HG03571 (cell line): ENCODE results near the gene LGALSL.
"Not testable (repeated sequence)": the region's sequence is repeated elsewhere in the genome, so short reads cannot be mapped to it uniquely, and the experiment has no call there.

Experiments used
- ATAC-seq: cut with Tn5 transposase; IDR thresholded peaks from one replicate; pipeline ENCODE4 v1.9.1; 2021; ENCODE audit not compliant: unreplicated experiment

The LGALSL gene

GRCh38 chr2:64442277-64442676 is 11.7 kb upstream of the LGALSL start:
- ATAC-seq = no peak

- no peak for ATAC-seq
These were observed 11.0 kb upstream of the LGALSL start for GRCh38 chr2:64442801-64443429.

DNA sequence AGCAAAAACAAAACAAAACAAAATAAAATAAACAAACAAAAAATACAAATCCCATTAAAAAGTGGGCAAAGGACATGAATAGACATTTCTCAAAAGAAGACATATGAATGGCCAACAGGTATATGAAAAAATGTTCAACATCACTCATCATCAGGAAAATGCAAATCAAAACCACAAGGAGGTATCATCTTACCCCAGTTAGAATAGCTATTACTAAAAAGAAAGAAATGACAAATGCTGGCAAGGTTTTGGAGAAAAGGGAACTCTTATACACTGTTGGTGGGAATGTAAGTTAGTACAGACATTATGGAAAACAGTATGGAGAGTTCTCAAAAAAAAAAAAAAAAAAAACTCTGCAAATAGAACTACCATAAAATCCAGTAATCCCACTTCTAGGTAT is 8.0 kb upstream of the LGALSL start:
- ATAC-seq = not testable (repeated sequence)

- ATAC-seq = no peak
These were observed 6.5 kb upstream of the LGALSL start for GRCh38 chr2:64447317-64448040.

GRCh38 chr2:64448041-64448426 is 5.9 kb upstream of the LGALSL start:
- ATAC-seq = no peak

DNA sequence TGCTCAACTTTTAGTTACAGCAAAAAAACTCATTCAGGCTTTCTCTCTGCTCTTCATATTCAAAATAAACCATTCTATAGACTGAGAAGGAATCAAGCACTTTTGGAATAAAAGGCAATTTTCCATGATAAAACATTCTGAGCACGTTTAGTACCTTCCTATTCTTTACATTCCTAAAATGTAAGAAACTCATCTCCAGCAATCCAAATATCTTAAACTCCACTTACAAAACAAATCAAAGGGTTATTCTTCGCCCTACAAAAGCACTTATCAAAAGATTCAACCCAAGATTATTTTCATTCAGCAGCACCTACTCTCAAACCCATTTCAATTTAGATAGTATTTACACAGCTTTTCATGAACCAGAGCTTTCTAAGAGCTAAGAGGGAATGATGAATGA is 2.9 kb upstream of the LGALSL start:
- ATAC-seq = no peak

DNA sequence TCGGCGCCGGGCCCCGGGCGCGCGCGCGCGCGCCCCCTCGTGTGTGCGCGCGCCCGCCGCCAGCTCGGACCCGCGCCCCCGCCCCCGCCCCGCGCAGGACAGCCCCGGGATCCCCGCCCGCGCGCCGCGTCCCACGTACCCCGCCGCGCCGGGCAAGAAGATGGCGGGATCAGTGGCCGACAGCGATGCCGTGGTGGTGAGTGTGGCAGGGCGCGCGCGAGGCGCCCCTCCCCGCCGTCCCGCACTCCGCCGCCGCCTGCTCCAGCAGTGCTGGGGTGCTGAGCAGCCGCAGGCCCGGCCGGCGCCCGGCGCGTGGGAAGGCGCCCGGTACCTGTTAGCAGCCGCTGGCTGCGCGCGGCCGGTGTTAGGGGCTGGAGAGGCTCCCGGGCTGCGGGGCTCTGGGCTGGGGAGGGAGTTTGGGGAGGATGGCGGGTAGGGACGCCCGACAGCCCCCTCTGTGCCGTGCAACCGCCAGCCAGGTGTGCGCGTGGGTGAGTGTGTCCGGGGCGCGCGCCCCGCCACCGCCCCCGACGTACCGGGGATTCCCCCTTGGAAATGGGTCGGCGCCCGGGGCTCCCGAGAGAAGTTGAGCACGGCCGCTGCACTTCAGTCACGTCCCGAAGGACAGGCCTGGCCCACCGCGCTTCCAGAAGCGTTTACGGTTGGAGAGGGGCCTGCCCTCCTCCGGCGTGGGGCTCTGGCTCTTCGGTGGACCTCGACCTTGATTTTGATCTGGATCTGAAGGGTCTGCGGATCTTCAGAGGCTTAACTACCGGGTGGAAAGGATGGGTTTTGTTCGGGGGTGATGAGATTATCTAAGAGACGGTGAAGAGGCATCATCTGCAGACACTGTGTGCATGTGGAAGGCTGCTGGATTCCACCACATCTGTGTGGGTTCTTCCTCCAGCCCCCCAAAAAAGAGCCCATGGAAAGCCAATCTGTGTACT is 697 bp downstream of the LGALSL start:
- peak; percentile 47 for ATAC-seq

DNA sequence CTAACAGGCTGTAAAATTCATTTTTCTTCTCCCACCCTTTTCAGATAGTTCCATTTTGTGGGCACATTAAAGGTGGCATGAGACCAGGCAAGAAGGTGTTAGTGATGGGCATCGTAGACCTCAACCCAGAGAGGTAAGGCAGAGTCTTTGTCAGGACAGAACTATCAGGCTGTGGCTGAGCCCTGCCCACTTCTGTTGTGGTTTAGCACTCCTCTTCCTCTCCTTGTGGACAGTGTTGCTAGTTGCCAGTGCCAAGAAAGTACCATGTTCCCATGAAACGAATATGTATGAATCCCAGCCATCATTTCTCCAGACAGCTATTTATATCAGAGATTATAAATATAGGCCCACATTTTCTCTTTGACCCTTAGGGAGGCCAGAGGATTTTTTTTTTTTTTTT is 1.6 kb downstream of the LGALSL start:
- no peak for ATAC-seq

DNA sequence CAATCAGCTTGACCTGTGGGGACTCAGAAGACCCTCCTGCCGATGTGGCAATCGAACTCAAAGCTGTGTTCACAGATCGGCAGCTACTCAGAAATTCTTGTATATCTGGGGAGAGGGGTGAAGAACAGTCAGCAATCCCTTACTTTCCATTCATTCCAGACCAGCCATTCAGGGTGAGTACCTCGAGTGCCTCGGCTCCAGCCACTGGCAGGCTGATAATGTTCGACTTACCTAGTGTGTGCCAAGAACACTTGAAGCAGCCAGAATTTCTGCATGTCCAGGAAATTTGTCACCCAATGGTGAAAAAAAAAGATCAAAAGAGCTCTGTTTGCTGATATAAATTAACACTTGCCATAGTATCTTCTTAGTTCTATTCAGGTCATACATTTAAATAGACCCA is 2.3 kb downstream of the LGALSL start:
- ATAC-seq = no peak

DNA sequence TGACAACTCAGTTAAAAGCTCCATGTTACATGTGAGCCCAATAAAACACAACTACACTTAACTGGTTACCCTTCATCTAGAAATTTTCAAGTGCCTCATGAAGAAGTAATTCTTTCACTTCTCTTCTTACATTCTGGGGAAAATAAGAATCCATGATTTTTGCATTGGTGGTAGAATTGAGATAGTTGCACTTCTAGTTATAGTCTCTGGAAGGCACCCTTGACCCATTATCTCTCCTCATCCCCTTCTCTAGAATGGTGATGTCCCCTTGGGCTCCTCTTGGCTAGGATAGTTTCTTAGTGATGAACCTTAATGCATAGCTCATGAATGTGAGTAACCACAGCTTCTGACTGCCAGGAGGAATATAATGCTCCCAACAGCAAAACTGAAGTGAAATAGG is 3.6 kb downstream of the LGALSL start:
- no peak for ATAC-seq

GRCh38 chr2:64459575-64459974 is 5.6 kb downstream of the LGALSL start:
- no peak for ATAC-seq

DNA sequence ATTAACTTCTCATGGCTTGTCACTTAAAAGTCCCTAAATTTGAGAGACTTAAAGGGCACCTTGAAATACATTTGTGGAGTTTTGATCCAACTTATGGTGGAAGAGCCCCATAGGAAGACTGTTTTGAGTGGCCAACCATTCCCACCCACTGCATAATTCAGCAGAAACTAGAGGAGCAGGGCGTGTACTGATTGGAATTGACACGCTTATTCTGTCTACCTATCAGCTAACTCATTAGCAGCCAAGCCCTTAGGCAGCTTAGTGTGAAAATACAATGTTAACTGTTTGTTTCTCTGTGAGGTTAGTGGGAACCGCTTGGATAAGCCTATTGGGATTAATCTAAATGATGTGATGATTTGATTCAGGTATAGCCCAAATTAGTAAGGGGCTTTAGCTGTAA is 6.4 kb downstream of the LGALSL start:
- ATAC-seq = no peak

DNA sequence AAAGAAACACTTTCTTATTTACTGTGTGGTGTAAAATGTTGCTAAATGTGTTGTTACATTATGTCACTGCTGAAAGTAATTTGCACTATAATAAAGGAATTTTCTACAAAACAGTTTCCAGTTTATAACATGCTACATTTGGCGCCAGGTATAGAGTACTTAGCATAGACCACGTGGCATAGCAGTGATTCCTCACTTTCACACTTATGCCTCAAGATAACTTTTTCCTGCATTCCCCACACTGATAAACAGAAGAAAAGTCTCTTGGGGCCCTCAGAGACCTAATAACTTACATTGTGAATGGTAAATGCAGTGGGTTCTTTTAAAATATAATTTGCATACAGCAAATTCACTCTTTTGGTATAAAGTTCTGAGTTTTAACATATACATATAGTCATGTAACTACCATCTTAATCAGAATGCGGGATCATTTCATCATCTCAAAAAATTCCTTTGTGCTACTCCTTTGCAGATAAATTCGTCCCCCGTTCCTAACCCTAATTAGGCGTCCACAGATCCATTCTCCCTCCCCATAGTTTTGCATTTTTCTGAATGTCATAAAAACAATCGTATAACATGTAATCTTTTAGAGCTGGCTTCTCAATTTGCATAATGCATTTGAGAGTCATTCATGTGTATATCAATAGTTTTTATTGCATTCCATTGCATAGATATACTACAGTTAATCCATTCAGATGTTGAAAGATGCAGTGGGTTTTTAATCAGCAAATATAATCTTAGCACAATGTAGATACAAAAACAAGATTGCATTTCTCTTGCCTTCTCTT is 7.5 kb downstream of the LGALSL start:
- no peak for ATAC-seq

GRCh38 chr2:64462171-64462570 is 8.2 kb downstream of the LGALSL start:
- no peak for ATAC-seq

DNA sequence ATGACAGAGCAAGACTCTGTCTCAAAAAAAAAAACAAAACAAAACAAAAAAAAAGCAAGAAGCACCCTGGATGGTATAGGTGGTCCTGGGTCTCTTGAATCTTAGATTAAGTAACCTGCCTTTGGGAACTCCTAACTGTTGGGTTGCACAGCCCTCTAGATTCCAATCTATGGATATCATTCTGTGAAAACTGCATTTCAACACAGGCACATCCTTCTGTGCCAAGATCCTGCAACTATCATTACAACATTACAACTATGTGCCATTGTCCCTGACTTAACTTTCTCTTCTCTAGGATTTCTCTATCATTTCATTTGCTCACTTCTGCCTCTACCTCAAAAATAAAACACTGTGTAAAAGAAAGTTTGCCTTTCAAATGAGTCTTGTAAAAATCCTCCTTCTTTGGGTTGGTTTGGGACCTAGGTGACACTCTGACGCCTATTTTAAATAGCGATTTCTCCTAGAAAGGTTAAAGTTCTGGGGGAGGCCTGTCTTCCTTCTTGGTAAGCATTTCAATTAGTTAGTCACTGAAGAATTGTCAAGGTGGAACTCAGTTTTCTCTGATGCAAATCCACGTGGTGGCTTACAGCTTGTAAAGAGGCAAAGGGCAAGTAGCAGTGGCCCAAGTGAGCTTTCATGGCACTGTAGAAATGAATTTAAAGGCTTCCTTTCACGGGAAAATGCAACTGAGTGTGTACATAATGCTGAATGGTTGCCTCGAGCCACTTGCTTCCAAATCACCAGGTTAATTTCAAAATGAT is 9.2 kb downstream of the LGALSL start:
- ATAC-seq = no peak

DNA sequence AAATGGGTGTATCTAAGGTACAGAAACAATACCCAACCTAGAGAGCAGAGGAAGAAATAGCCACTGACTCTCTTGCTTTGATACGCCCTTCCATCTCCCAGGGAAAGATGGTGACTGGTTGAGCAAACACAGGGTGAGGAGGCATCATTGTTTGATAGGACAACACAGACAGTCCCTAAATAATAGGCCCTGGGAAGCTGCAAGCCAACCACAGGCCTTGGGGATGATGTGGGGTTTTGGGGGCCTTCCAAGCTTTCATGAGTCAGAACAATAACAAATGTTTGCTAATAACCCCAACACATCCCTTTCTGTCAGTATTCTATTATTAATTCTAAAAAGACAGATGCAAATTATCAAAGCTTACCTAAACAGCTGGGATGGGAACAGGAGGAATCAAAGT is 9.8 kb downstream of the LGALSL start:
- ATAC-seq = no peak

GRCh38 chr2:64466478-64467085 is 12.6 kb downstream of the LGALSL start:
- no peak for ATAC-seq

GRCh38 chr2:64467096-64467843 is 13.3 kb downstream of the LGALSL start:
- ATAC-seq = no peak

DNA sequence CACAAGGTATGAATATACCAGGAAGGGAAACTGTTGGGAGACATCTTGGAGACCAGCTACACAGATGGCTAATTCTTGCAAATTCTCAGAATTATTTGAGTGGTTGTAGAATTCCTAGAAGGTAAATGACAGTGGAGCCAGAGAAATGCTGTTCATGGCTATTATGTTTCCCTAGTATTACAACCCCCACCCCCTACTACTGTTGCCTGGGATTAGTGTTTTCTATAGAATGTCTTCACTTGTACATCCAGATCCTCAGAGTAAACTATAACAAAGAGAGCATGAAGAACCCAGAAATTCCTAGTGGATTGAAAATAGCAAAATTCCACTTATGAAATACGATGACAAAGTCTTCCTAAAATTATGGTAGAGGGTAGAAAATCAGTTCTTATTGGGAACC is 15.3 kb downstream of the LGALSL start:
- ATAC-seq = no peak
